MM.1S (cell line): ENCODE measurements around the gene MRO.

Source experiments
- DNase-seq: peaks from one replicate; pipeline ENCODE4 v3.0.0-alpha.2; 2015
- H2AFZ ChIP-seq: fragments of 300-600 bp; sonication (generic); 2 replicates; pipeline ENCODE4 v1.6.0; 2016; ENCODE audit warnings: antibody characterized with exemption, low read length
- H3F3A ChIP-seq: fragments of 300-600 bp; sonication (generic); 2 replicates; pipeline ENCODE4 v1.6.1; 2016; ENCODE audit warnings: mild to moderate bottlenecking, antibody characterized with exemption, low read length, moderate library complexity, mixed read lengths; ENCODE audit not compliant: insufficient read depth
- H3K27ac ChIP-seq: fragments of 300-600 bp; sonication (generic); 2 replicates; pipeline ENCODE4 v1.5.1; 2016; ENCODE audit warnings: mild to moderate bottlenecking, low read length
- H3K27me3 ChIP-seq: fragments of 300-600 bp; sonication (generic); replicated peaks from 2 replicates; pipeline ENCODE4 v1.6.0; 2016; ENCODE audit warnings: low read length; ENCODE audit not compliant: insufficient read depth
- H3K36me3 ChIP-seq: fragments of 300-600 bp; sonication (generic); replicated peaks from 2 replicates; pipeline ENCODE4 v1.6.1; 2016; ENCODE audit warnings: mild to moderate bottlenecking, low read length, mixed read lengths; ENCODE audit not compliant: insufficient read depth
- H3K4me1 ChIP-seq: fragments of 300-600 bp; sonication (generic); 2 replicates; pipeline ENCODE4 v1.6.1; 2016; ENCODE audit warnings: low read length, mixed read lengths
- H3K4me2 ChIP-seq: fragments of 300-600 bp; sonication (generic); 2 replicates; pipeline ENCODE4 v1.6.0; 2016; ENCODE audit warnings: low read depth, low read length
- H3K4me3 ChIP-seq: fragments of 300-600 bp; sonication (generic); 2 replicates; pipeline ENCODE4 v1.5.1; 2016; ENCODE audit warnings: low read length, mixed read lengths
- H3K79me2 ChIP-seq: fragments of 300-600 bp; sonication (generic); 2 replicates; pipeline ENCODE4 v1.6.1; 2016; ENCODE audit warnings: mixed run types, low read length, mixed read lengths
- H3K9ac ChIP-seq: fragments of 300-600 bp; sonication (generic); 2 replicates; pipeline ENCODE4 v1.6.1; 2016; ENCODE audit warnings: low read length, mixed read lengths
- H3K9me2 ChIP-seq: fragments of 300-600 bp; sonication (generic); replicated peaks from 2 replicates; pipeline ENCODE4 v1.6.1; 2016; ENCODE audit warnings: mild to moderate bottlenecking, low read length, mixed read lengths; ENCODE audit not compliant: insufficient read depth
- H3K9me3 ChIP-seq: fragments of 300-600 bp; sonication (generic); replicated peaks from 2 replicates; pipeline ENCODE4 v1.6.1; 2016; ENCODE audit warnings: mild to moderate bottlenecking, low read length, mixed read lengths; ENCODE audit not compliant: insufficient read depth
- H4K20me1 ChIP-seq: fragments of 300-600 bp; sonication (generic); 2 replicates; pipeline ENCODE4 v1.6.1; 2016; ENCODE audit warnings: mild to moderate bottlenecking, low read length, moderate library complexity, mixed read lengths; ENCODE audit not compliant: insufficient read depth
- EZH2 ChIP-seq: fragments of 300-600 bp; sonication (generic); optimal IDR thresholded peaks from 2 replicates; pipeline ENCODE3; 2017; ENCODE audit warnings: low read depth, mild to moderate bottlenecking, antibody characterized with exemption, low read length, mixed read lengths
- EZH2phosphoT487 ChIP-seq: fragments of 300-600 bp; sonication (generic); IDR thresholded peaks from 2 replicates; pipeline ENCODE4 v1.6.1; 2018; ENCODE audit warnings: antibody characterized with exemption, low read length
- TF ChIP-seq, protein P1 (sequence below): fragments of 300-600 bp; sonication (generic); IDR thresholded peaks from 2 replicates; pipeline ENCODE4 v1.5.1; 2016; ENCODE audit warnings: antibody characterized with exemption, low read length, mixed read lengths

The MRO gene

DNA sequence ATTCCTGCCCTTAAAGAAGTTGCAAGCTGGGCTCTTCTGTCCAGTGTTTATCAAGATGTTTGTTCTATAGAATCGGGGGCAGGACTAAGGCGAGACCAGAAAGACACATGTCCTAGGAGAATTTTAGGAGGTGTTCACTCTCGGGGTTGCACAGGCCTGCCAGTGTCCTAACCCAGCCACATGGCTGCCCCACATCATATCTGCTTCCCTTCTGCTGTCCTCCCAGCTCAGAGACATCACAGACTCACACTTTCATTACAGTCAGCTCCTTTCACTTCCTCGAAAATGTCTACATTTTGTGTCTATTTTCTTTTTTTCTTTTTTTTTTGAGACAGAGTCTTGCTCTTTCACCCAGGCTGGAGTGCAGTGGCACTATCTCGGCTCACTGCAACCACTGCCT is 10.7 kb upstream of the MRO start:
- H3K36me3 ChIP-seq, result no peaks in the 10 kb centered on the region
- no peak overlapping the region for H2AFZ ChIP-seq

DNA sequence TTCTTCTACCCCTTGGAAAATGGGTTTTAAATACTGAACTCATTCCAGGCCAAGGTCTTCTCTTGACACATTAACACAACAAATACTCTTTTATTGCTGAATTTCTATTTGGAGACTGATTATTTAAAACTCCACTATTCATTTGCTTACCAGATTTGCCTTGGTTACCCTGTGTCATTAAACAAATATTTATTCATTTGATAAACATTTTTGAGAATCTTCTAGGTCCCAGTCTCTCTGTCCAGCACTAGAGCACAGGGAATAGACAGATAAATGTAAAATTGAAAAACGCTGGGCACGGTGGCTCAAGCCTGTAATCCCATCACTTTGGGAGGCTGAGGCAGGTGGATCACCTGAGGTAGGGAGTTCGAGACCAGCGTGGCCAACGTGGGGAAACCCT is 9.8 kb upstream of the MRO start:
- H3K9me2 ChIP-seq, result no peaks in the 10 kb centered on the region
- H3F3A ChIP-seq, result no peaks in the 10 kb centered on the region
- no peak overlapping the region for H3K4me2 ChIP-seq
- no peaks in the 10 kb centered on the region for H3K36me3 ChIP-seq
- no peaks in the 10 kb centered on the region for H3K79me2 ChIP-seq
- no peaks in the 10 kb centered on the region for H3K9me3 ChIP-seq
- no peak overlapping the region for H3K27ac ChIP-seq
- no peak overlapping the region for H3K4me3 ChIP-seq
- no peaks in the 10 kb centered on the region for H4K20me1 ChIP-seq
- TF ChIP-seq, protein P1, sequence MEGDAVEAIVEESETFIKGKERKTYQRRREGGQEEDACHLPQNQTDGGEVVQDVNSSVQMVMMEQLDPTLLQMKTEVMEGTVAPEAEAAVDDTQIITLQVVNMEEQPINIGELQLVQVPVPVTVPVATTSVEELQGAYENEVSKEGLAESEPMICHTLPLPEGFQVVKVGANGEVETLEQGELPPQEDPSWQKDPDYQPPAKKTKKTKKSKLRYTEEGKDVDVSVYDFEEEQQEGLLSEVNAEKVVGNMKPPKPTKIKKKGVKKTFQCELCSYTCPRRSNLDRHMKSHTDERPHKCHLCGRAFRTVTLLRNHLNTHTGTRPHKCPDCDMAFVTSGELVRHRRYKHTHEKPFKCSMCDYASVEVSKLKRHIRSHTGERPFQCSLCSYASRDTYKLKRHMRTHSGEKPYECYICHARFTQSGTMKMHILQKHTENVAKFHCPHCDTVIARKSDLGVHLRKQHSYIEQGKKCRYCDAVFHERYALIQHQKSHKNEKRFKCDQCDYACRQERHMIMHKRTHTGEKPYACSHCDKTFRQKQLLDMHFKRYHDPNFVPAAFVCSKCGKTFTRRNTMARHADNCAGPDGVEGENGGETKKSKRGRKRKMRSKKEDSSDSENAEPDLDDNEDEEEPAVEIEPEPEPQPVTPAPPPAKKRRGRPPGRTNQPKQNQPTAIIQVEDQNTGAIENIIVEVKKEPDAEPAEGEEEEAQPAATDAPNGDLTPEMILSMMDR, result no peak
- TF ChIP-seq EZH2phosphoT487 (no peak), EZH2 (no peak)
- no peak for DNase-seq
- no peaks in the 10 kb centered on the region for H3K27me3 ChIP-seq
- no peak overlapping the region for H2AFZ ChIP-seq
- no peak overlapping the region for H3K9ac ChIP-seq
- no peaks in the 10 kb centered on the region for H3K4me1 ChIP-seq

More for the DNA sequence above, 10.7 kb upstream of the MRO start:
- H3K4me3 ChIP-seq, result no peak overlapping the region
- no peak overlapping the region for H3K27ac ChIP-seq
- no peaks in the 10 kb centered on the region for H3K27me3 ChIP-seq
- no peak overlapping the region for H3K9ac ChIP-seq
- peaks cover 3% of the 10 kb centered on the region; the same call in 1 of the 2 replicates for H3K4me1 ChIP-seq
- H4K20me1 ChIP-seq, result no peaks in the 10 kb centered on the region
- no peaks in the 10 kb centered on the region for H3K9me2 ChIP-seq
- TF ChIP-seq EZH2 (no peak), EZH2phosphoT487 (no peak)
- TF ChIP-seq, protein P1, result no peak
- peak; percentile 24 for DNase-seq
- no peak overlapping the region for H3K4me2 ChIP-seq
- H3K79me2 ChIP-seq, result no peaks in the 10 kb centered on the region
- H3F3A ChIP-seq, result no peaks in the 10 kb centered on the region
- H3K9me3 ChIP-seq, result no peaks in the 10 kb centered on the region

DNA sequence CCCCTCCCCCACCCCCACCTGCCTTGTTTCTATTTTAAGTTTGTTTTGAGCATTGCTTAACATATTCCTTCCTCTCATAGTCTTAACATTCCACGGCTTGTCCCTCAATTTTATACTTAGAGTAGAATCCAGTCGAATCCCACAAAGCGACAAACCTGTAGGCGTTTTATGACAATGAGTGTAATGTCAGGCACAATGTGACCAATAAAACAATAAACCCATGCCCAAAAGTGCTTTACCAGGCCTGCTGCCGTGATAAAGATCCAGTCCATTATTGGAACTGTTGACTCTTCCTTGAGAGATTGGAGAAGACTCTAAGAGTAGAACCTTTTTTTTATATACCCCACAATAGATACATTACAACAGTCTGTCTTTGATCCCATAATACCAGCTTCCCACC is 6.2 kb upstream of the MRO start:
- no peak for DNase-seq
- H3K4me3 ChIP-seq, result no peak overlapping the region

More for the DNA sequence above, 6.2 kb upstream of the MRO start:
- no peaks in the 10 kb centered on the region for H3K9me3 ChIP-seq
- TF ChIP-seq, protein P1, result no peak
- TF ChIP-seq EZH2 (no peak), EZH2phosphoT487 (no peak)
- peaks cover 11% of the 10 kb centered on the region for H3K4me1 ChIP-seq
- no peaks in the 10 kb centered on the region for H4K20me1 ChIP-seq
- no peak overlapping the region for H3K4me2 ChIP-seq
- H3K79me2 ChIP-seq, result no peaks in the 10 kb centered on the region
- H3K36me3 ChIP-seq, result no peaks in the 10 kb centered on the region
- no peak overlapping the region for H3K27ac ChIP-seq
- no peaks in the 10 kb centered on the region for H3K9me2 ChIP-seq
- H3K27me3 ChIP-seq, result no peaks in the 10 kb centered on the region
- no peak overlapping the region for H3K9ac ChIP-seq
- H3F3A ChIP-seq, result no peaks in the 10 kb centered on the region
- no peak overlapping the region for H2AFZ ChIP-seq
